Measurements from ENCODE around the gene ZC3H12C. TPM values are rescaled to one million over a fixed set of nuclear protein-coding genes. Genes with fewer than 3 reads are reported as not detected.

ZC3H12C gene
- polyA plus RNA-seq, 3 donors from 2014 or later, result not detected

Other genes with a start within 250 kb of the ZC3H12C start
- gene RDX, start 203.2 kb downstream of the ZC3H12C start, polyA plus RNA-seq, result 10 to 100 TPM; 13.0 to 28.5 (median 21.9) TPM

Measured in immature natural killer cell (primary cell).